A549 (cell line): Measurements from ENCODE around the gene BPIFB1. TPM values are rescaled to one million over a fixed set of nuclear protein-coding genes. Genes with fewer than 3 reads are reported as not detected.

Experiments
- ATAC-seq, 2 experiments: fragments of 200-7000 bp in 1 of 2; fragments of >200 bp in 1 of 2; cut with Nextera tagmentation in 1 of 2; cut with Tn5 transposase in 1 of 2; 3 replicates each; pipeline versions ENCODE4 v1.8.0 to v1.9.1; 2018 to 2020; ENCODE audit warnings: mild to moderate bottlenecking in 1 of 2, moderate library complexity in 1 of 2
- CTCF ChIA-PET: fragments of 300-600 bp; sonication (Branson Sonifier 250); formaldehyde crosslinking; extraction: SDS; loops from one replicate; lab custom pipeline; 2021; ENCODE audit warnings: antibody characterized with exemption, inconsistent platforms; lab: Yijun Ruan, JAX
- POLR2A ChIA-PET: fragments of 350-600 bp; formaldehyde crosslinking; extraction: SDS; loops from one replicate; lab custom pipeline; 2021; ENCODE audit warnings: antibody characterized with exemption, inconsistent platforms; lab: Yijun Ruan, JAX
- DNase-seq, 2 experiments: peaks; one replicate each; pipeline versions ENCODE4 v3.0.0 to v3.0.0-alpha.2; 2011 to 2016; ENCODE audit warnings: low read depth in 1 of 2, low spot score in 1 of 2
- FAIRE-seq: peaks from 2 replicates; lab custom pipeline; 2011; peaks lifted over from hg19 to GRCh38; lab: Jason Lieb, UNC
- H3K27ac ChIP-seq, 2 experiments: fragments of >200 bp; sonication (Bioruptor Twin); formaldehyde crosslinking; 3 replicates each; pipeline ENCODE4 v1.5.1; 2016 to 2017
- H3K4me1 ChIP-seq: fragments of >200 bp; sonication (Bioruptor Twin); formaldehyde crosslinking; 3 replicates; pipeline ENCODE4 v1.6.1; 2016
- H3K4me2 ChIP-seq: fragments of >200 bp; sonication (Bioruptor Twin); formaldehyde crosslinking; 3 replicates; pipeline ENCODE4 v1.6.1; 2016
- H3K4me3 ChIP-seq: fragments of >200 bp; sonication (Bioruptor Twin); formaldehyde crosslinking; 3 replicates; pipeline ENCODE4 v1.5.1; 2016
- H3K9me3 ChIP-seq: fragments of >200 bp; sonication (Bioruptor Twin); formaldehyde crosslinking; 3 replicates; pipeline ENCODE4 v1.6.1; 2016
- ATOH8 ChIP-seq: fragments of 250-450 bp; sonication (Bioruptor Pico); IDR thresholded peaks from 2 replicates; pipeline ENCODE4 v1.5.0; 2020; ENCODE audit warnings: low read depth, mild to moderate bottlenecking, moderate library complexity
- BCL3 ChIP-seq: fragments of >200 bp; sonication (Bioruptor Twin); formaldehyde crosslinking; IDR thresholded peaks from 3 replicates; pipeline ENCODE4 v1.6.1; 2016
- BHLHE40 ChIP-seq: IDR thresholded peaks from 2 replicates; pipeline ENCODE4 v1.6.1; 2012; ENCODE audit warnings: low read depth, low read length, inconsistent platforms
- CBX2 ChIP-seq: fragments of 200-600 bp; sonication (generic); IDR thresholded peaks from 2 replicates; pipeline ENCODE4 v1.6.1; 2016; ENCODE audit warnings: low read depth, mild to moderate bottlenecking, borderline replicate concordance
- CBX8 ChIP-seq: fragments of 200-600 bp; sonication (generic); IDR thresholded peaks from 2 replicates; pipeline ENCODE4 v1.6.1; 2016
- CEBPB ChIP-seq, 2 experiments: fragments of >200 bp in 1 of 2; sonication (Bioruptor Twin) in 1 of 2; formaldehyde crosslinking in 1 of 2; IDR thresholded peaks; 2 replicates each; pipeline ENCODE4 v1.6.1; 2012 to 2016
- CHD2 ChIP-seq: fragments of 150-350 bp; IDR thresholded peaks from 2 replicates; pipeline ENCODE4 v1.6.1; 2014; ENCODE audit warnings: low read length; ENCODE audit not compliant: partially characterized antibody
- E2F6 ChIP-seq: IDR thresholded peaks from 2 replicates; pipeline ENCODE4 v1.6.1; 2012; ENCODE audit warnings: low read depth, borderline replicate concordance
- EHF ChIP-seq: fragments of 250-450 bp; sonication (Bioruptor Pico); IDR thresholded peaks from 2 replicates; pipeline ENCODE4 v1.5.0; 2020; ENCODE audit warnings: mild to moderate bottlenecking
- EHMT2 ChIP-seq: fragments of 200-600 bp; sonication (generic); IDR thresholded peaks from 2 replicates; pipeline ENCODE4 v1.6.1; 2016; ENCODE audit warnings: antibody characterized with exemption, low read depth, mild to moderate bottlenecking, moderate library complexity
- ELK1 ChIP-seq: fragments of 150-350 bp; IDR thresholded peaks from 2 replicates; pipeline ENCODE4 v1.6.1; 2014; ENCODE audit warnings: low read depth, mild to moderate bottlenecking, low read length
- FOSB ChIP-seq: fragments of 250-450 bp; sonication (Bioruptor Pico); IDR thresholded peaks from 2 replicates; pipeline ENCODE4 v1.5.0; 2020; ENCODE audit warnings: mild to moderate bottlenecking, moderate library complexity
- HDAC2 ChIP-seq: fragments of 200-600 bp; sonication (generic); IDR thresholded peaks from 2 replicates; pipeline ENCODE4 v1.6.1; 2016
- HES2 ChIP-seq: fragments of >200 bp; sonication (Bioruptor Twin); formaldehyde crosslinking; IDR thresholded peaks from 2 replicates; pipeline ENCODE4 v1.6.1; 2016
- HEYL ChIP-seq: fragments of 250-450 bp; sonication (Bioruptor Pico); IDR thresholded peaks from 2 replicates; pipeline ENCODE4 v1.8.0; 2021; ENCODE audit warnings: mild to moderate bottlenecking, moderate library complexity
- HOXA7 ChIP-seq: fragments of 250-450 bp; sonication (Bioruptor Pico); IDR thresholded peaks from 2 replicates; pipeline ENCODE4 v1.5.0; 2020; ENCODE audit warnings: mild to moderate bottlenecking, moderate library complexity
- JUN ChIP-seq, 2 experiments: fragments of >200 bp; sonication (Bioruptor Twin); formaldehyde crosslinking; IDR thresholded peaks; 2 replicates in 1 of 2; 3 replicates in 1 of 2; pipeline ENCODE4 v1.6.1; 2016 to 2017
- NFE2L2 ChIP-seq: fragments of 150-350 bp; conservative IDR thresholded peaks from 2 replicates; pipeline ENCODE4 v1.6.1; 2014; ENCODE audit warnings: low read length
- PBX3 ChIP-seq: IDR thresholded peaks from 2 replicates; pipeline ENCODE4 v1.6.1; 2012
- PHF8 ChIP-seq: fragments of 200-600 bp; sonication (generic); IDR thresholded peaks from 2 replicates; pipeline ENCODE4 v1.6.1; 2016; ENCODE audit warnings: low read depth, mild to moderate bottlenecking, antibody characterized with exemption, moderate library complexity, borderline replicate concordance
- POLR2AphosphoS2 ChIP-seq: conservative IDR thresholded peaks from 2 replicates; pipeline ENCODE4 v1.6.1; 2012; ENCODE audit warnings: low read length, improper control_type of control experiment, inconsistent platforms
- RARB ChIP-seq: fragments of 250-450 bp; sonication (Bioruptor Pico); IDR thresholded peaks from 2 replicates; pipeline ENCODE4 v1.8.0; 2021; ENCODE audit warnings: mild to moderate bottlenecking, moderate library complexity
- TFCP2L1 ChIP-seq: fragments of 250-450 bp; sonication (Bioruptor Pico); IDR thresholded peaks from 2 replicates; pipeline ENCODE4 v1.5.0; 2021; ENCODE audit warnings: mild to moderate bottlenecking
- ZFP36 ChIP-seq: fragments of 450-650 bp; IDR thresholded peaks from 2 replicates; pipeline ENCODE4 v1.6.1; 2014; ENCODE audit warnings: borderline replicate concordance; ENCODE audit not compliant: partially characterized antibody
- WGBS: methylation state at CpG from one replicate; pipeline ENCODE4 v1.1.6; 2017; ENCODE audit errors: missing lambda C conversion rate; 5-methylcytosine and 5-hydroxymethylcytosine counted together
- polyA plus RNA-seq, 4 experiments: library from polyadenylated mRNA; depleted of rRNA in 3 of 4; stranded (reverse); fragments of >200 nt; fragmentation: RNase III in 1 of 4; extraction: RNeasy Plus Mini Kit Qiagen cat#74134 plus additional on column Dnase treatment in 1 of 4; gene quantifications; 2 replicates in 3 of 4; 3 replicates in 1 of 4; pipeline ENCODE4 v1.2.3, GENCODE V29; 2011 to 2017

BPIFB1 gene
- polyA plus RNA-seq, 2 of the 4 experiments (the other 2 are of a cell fraction): 0.18 TPM; not detected in 1

GRCh38 chr20:33282196-33282934 lies 649 bp upstream of the BPIFB1 start:
- ChIA-PET CTCF (interaction anchor here (1.2 kb wide), 1 partner anchor 20 kb away, joined by 3 read pairs; no protein-coding TSS in a partner anchor), POLR2A (no interaction called here)
- Histone ChIP-seq H3K9me3 (no peaks in the 10 kb centered on the region), H3K4me1 (peaks cover 5% of the 10 kb centered on the region; the same call in 2 of the 3 replicates), H3K27ac (no peak overlapping the region), H3K4me2 (no peak overlapping the region), H3K4me3 (no peak overlapping the region)
- ATAC-seq: no peak
- TF ChIP-seq ELK1 (no peak), HDAC2 (no peak), TFCP2L1 (CRISPR knock-in tag) (no peak), POLR2AphosphoS2 (no peak), BHLHE40 (no peak), CHD2 (no peak), E2F6 (no peak)
- FAIRE-seq: no peak
- DNase-seq: no peak
- 66% methylated on average over 8 of the region's 8 CpGs for WGBS

GRCh38 chr20:33284284-33284683 lies 1.3 kb downstream of the BPIFB1 start:
- ATAC-seq (no peak), FAIRE-seq (no peak), DNase-seq (no peak)
- Histone ChIP-seq H3K4me1 (no peaks in the 10 kb centered on the region), H3K9me3 (no peaks in the 10 kb centered on the region), H3K27ac (no peak overlapping the region), H3K4me2 (no peak overlapping the region), H3K4me3 (no peak overlapping the region)
- ChIA-PET CTCF (interaction anchor here (1.0 to 1.5 kb wide), 3 partner anchors 10 to 53 kb away, joined by 3 to 7 read pairs (median 3); no protein-coding TSS in a partner anchor), POLR2A (no interaction called here)
- no peak for TF ChIP-seq PBX3
- TF ChIP-seq ELK1: no peak
- TF ChIP-seq NFE2L2: no peak
- TF ChIP-seq EHMT2: no peak
- no peak for TF ChIP-seq BCL3
- TF ChIP-seq CBX8: no peak
- no peak for TF ChIP-seq PHF8
- TF ChIP-seq FOSB (CRISPR knock-in tag): no peak
- no peak for TF ChIP-seq RARB (CRISPR knock-in tag)
- no peak for TF ChIP-seq HES2
- TF ChIP-seq CEBPB (IDR thresholded peaks at IDR 0.05): no peak
- TF ChIP-seq CBX2: no peak
- no peak for TF ChIP-seq ZFP36
- no peak for TF ChIP-seq ATOH8 (CRISPR knock-in tag)
- TF ChIP-seq JUN (IDR thresholded peaks at IDR 0.05): no peak
- no peak for TF ChIP-seq HOXA7
- no peak for TF ChIP-seq EHF (CRISPR knock-in tag)
- no peak for TF ChIP-seq HEYL (CRISPR knock-in tag)
- WGBS: 39% methylated on average over 4 of the region's 4 CpGs
